Hippocampal formation (tissue), 2 donors: ENCODE data around the gene GALNT17.
"Not testable (repeated sequence)": the region's sequence is repeated elsewhere in the genome, so short reads cannot be mapped to it uniquely, and the experiment has no call there.

Experiments
- DNase-seq, 2 donors: peaks; one replicate each; lab custom pipeline; 2025; lab: John Stamatoyannopoulos, UW

The GALNT17 gene

DNA sequence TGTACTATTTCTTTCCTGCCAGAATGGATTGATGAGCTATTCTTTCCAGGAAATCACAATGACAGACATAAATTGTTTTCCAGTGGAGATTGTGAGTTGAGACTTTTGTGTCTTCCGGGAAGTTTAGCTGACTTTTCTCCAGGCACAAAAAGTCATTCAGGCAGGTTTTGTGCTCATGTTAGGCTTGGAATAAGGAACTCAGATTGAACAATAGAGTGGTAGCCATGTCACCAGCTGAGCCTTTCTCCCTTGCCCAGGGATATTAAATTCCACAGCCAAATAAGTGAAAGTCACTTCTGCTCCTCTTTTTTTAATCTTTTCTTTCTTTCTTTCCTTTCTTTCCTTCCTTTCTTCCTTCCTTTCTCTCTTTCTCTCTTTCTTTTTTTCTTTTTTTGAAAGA, 559.6 kb downstream of the GALNT17 start:
- DNase-seq: no peak

DNA sequence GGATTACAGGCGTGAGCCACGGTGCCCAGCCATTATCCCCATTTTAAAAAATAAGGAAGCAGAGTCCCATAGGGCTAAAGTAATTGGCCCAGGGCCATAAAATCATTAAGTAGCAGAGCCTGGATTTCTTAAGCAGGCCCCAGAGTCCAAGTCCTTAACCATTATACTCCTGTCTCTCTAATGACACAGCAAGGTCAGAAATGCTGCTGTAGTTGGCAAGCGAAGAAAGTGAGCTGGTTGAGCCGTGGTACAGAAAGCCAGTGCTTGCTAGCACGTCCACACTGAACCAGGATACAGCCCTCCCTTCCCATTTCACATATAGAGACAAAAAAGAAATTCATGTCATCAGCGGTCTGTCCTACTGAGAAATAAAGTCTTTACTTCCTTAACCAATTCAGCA, 562.7 kb downstream of the GALNT17 start:
- no peak for DNase-seq

DNA sequence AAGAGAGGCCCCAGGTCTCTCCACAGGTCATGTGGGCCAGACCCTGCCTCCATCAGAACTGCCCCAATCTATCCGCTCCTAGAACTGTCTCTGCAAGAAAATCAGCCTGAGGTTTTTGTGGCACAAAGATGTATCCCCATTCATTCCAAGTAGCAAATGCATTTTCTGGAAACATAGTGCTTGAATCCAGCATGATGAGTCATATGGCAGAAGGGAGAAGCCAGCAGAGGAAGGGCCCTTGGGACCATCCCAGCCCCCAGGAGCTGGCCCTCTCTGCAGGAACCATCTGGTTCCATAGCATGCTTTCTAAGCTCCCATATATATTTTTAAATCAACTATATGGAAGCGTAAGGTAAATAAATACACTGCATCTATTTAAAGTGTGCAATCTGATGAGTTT, 563.2 kb downstream of the GALNT17 start:
- no peak for DNase-seq

DNA sequence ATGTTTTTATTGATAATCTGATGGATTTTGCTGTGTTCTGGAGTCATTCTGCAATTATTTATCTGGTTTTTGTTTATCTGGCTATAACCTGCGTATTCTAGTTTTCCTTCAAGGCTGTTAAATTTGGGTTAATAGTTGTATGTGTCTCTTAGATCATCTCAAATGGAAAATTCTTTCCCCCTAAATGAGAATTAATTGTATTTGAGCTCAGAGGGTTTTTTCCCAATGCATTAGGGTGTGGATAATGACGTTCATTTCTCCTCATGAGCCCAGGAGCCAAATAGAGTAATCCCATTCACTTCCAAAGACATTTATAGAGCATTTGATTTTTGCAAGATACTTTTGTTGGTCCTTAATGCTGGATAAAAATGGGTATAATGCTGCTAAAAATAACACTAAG, 564.6 kb downstream of the GALNT17 start:
- DNase-seq: no peak

- no peak for DNase-seq
These were observed 565.5 kb downstream of the GALNT17 start for GRCh38 chr7:71697400-71697799.

DNA sequence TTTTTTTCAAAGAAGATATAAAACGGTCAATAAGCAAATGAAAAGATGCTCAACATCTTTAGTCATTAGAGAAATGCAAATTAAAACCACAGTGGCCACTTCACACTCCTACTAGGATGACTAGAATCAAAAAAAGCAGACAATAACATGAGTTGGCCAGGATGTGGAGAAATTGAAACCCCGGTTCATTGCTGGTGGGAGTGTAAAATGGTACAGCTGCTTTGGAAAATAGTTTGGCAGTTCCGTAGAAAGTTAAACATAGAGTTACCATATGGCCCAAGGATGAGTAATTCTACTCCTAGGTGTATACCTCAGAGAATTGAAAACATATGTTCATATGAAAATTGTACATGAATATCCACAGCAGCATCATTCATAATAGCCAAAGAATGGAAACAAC, 573.3 kb downstream of the GALNT17 start:
- DNase-seq: peak in 1 of 2 donors; percentile 15

GRCh38 chr7:71705901-71706596, 574.1 kb downstream of the GALNT17 start:
- DNase-seq: no peak

- no peak for DNase-seq
These were observed 574.6 kb downstream of the GALNT17 start for GRCh38 chr7:71706597-71706975.

DNA sequence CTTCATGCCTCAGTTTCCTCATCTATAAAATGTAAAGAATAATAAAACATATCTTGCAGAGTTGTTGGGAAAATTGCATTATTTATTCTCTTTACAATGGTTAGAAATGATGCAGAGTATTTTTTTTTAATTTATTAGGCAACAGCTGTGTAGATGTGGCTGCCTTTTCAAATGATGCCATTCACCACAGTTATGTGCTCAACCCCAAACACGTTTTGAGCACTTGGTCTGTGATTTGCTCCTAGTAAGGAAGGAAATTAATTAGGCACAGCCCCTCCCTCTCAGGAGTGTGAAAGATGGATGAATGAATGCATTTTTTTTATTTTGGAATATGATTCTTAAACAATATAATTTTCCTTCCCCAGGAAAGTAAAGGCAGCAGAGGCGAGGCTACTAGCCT, 575.1 kb downstream of the GALNT17 start:
- DNase-seq: no peak

DNA sequence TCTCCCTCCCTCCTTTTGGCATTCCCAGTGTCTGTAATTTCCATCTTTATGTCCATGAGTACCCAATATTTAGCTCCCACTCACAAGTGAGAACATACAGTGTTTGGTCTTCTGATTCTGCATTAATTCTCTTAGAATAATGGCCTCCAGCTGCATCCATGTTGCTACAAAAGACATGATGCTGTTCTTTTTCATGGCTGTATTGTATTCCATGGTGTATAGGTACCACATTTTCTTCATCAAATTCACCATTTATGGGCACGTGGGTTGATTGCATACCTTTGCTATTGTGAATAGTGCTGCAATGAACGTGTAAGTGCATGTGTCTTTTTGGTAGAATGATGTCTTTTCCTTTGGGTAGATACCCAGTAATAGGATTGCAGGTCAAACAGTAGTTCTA, 576.8 kb downstream of the GALNT17 start:
- no peak for DNase-seq

DNA sequence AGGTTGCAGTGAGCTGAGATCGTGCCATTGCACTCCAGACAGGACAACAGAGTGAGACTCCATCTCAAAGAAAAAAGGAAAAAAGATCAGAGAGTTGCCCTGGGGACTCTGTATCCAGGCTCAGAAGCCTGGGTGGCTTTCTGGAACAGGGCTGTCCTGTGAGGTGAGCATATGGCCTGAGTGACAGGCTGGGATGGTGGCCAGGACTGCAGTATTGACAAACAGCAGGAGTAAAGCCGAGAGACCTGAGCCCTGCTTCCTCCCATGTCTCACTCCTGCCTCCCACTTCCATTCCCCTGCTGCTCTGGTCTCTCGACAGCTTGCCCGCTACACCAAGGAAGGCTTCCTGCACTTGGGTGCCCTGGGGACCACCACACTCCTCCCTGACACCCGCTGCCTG, 578.5 kb downstream of the GALNT17 start:
- DNase-seq: no peak

DNA sequence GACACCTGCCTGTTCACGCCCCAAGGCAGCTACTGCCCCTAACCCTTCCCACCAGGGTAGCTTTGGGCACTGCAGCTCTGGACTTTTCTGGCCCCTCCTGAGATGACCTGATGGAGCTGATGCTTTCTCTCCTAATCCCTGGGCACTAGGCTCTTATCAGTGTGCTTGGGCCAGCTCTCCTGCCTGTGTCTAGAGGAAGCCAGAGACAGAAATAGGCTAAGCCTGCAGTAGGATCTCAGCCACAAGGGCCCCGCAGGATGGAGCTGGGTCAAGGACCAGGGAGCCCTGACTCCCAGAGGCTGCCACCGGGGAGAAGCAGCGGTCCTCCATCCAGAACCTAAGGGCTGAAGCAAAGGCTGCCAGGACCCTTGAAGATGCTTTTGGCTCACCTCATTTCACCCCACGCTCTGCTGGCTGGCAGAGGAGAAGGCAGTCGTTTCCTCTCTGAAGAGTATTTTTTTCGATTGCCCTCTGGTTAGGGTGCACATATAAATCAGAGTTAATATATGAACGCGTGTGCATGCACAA, 580.8 kb downstream of the GALNT17 start:
- no peak for DNase-seq

GRCh38 chr7:71716690-71717089, 584.7 kb downstream of the GALNT17 start:
- no peak for DNase-seq

GRCh38 chr7:71718563-71718962, 586.6 kb downstream of the GALNT17 start:
- no peak for DNase-seq

DNA sequence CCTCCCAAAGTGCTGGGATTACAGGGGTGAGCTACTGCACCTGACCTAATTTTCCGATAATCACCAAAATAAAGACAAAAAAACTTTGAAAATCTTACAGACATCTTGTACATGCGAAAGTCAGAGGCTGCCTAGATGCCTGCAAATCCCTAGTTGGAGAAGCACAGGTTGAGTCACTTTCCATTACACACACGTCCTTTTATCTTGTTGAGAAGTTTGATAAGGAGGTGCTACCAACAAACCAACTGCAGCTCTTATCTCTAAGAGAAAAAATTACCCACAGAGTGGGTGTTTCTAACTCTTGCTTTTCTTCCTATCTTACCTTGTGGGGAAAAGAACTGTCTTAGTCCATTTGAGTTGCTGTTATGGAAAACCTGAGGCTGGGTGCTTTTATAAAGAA, 589.8 kb downstream of the GALNT17 start:
- DNase-seq: no peak

- DNase-seq: no peak
These were observed 591.9 kb downstream of the GALNT17 start for GRCh38 chr7:71723859-71724258.

DNA sequence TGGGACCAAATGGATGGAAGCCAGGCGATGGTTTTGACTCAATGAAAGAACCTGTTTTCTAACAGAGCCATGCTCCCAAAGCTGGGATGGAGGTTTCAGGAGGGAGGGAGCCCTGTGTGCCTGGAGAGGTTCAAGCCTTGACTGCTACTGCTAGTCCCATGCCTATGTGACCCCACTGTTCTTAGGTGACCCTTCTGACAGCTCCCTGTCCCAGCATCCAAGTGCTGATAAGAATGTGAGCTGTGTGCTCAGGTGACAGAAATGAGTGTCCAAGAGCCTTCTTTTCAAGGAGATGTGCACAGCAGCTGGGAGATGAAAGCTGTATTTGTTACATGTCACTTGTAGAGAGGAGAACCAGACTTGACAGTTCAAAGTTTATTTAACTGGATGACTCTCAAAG, 595.4 kb downstream of the GALNT17 start:
- DNase-seq: no peak

GRCh38 chr7:71731740-71732139, 599.8 kb downstream of the GALNT17 start:
- DNase-seq: no peak

GRCh38 chr7:71733107-71733870, 601.3 kb downstream of the GALNT17 start:
- DNase-seq: peak; percentile 53 to 60

DNA sequence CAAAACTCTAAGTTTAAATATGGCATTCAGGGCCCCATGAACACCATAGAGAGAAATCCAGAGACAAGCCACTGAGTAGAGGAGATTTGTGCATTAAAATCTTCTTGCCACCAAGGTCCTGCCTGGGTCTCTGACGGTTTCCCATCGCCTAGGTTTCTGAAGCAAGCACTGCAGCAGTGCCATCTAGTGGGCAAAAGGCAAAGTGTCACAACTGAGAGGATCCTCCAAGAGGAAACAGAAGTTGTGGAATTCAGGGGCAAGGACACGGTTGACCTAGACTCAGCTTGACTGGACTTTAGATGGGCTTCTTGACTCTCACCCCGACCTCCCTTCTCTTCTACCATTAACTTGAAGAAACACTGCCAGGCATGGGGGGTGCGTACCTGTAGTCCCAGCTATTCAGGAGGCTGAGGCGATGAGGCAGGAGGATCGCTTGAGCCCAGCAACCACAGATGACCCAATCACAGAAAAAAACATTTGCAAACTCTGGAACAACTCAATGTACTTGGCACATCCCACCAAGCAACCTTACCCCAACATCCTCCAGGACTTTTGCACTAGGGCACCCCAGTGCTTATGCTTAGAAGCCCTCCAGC, 604.1 kb downstream of the GALNT17 start:
- peak; percentile 44 to 58 for DNase-seq

- not testable (repeated sequence) for DNase-seq
These were observed 606.1 kb downstream of the GALNT17 start for GRCh38 chr7:71737931-71738540.

GRCh38 chr7:71739520-71740173, 607.7 kb downstream of the GALNT17 start:
- DNase-seq: no peak
